ENCODE results near the gene GARNL3. TPM values are rescaled to one million over a fixed set of nuclear protein-coding genes. Genes with fewer than 3 reads are reported as not detected.

GARNL3 gene
- total RNA-seq, 1 donor from 2014 or later = 162 TPM

DNA sequence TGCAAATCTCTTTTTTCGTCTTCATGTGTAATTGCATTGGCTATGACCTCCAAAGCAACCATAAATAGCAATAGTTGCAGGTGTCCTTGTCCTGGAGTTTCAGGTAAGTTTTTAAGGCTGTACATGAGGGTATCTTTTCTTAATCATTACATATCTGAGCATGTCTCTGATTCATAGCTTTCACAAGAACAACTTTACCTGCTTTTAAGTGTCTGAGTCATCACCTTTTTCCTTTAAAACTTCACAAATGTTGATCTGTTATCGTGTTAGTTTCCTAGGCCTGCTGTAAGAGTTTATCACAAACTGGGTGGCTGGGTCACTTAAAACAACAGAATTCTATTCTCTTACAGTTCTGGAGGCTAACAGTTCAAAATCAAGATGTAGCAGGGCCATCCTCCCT lies 13.8 kb downstream of the GARNL3 start:
- intact Hi-C loops (cut with DNase I) = no loop called here
- DNase-seq (ENCODE audit: low spot score in 2 of 2) = no peak
- TF ChIP-seq, protein P1, sequence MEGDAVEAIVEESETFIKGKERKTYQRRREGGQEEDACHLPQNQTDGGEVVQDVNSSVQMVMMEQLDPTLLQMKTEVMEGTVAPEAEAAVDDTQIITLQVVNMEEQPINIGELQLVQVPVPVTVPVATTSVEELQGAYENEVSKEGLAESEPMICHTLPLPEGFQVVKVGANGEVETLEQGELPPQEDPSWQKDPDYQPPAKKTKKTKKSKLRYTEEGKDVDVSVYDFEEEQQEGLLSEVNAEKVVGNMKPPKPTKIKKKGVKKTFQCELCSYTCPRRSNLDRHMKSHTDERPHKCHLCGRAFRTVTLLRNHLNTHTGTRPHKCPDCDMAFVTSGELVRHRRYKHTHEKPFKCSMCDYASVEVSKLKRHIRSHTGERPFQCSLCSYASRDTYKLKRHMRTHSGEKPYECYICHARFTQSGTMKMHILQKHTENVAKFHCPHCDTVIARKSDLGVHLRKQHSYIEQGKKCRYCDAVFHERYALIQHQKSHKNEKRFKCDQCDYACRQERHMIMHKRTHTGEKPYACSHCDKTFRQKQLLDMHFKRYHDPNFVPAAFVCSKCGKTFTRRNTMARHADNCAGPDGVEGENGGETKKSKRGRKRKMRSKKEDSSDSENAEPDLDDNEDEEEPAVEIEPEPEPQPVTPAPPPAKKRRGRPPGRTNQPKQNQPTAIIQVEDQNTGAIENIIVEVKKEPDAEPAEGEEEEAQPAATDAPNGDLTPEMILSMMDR (IDR thresholded peaks at IDR 0.05) = no peak
- Histone ChIP-seq H3K27ac (no peak overlapping the region), H3K9me3 (no peaks in the 10 kb centered on the region), H3K4me3 (no peak overlapping the region), H3K4me1 (peaks cover 5 to 25% of the 10 kb centered on the region in 2 donors), H3K36me3 (peaks cover 0 to 4% of the 10 kb centered on the region in 2 donors), H3K27me3 (no peaks in the 10 kb centered on the region)

- peaks cover 0 to 4% of the 10 kb centered on the region in 2 donors for H3K36me3 ChIP-seq
- no peak overlapping the region for H3K27ac ChIP-seq
- TF ChIP-seq, protein P1 (IDR thresholded peaks at IDR 0.05) = no peak
- H3K4me1 ChIP-seq = peaks cover 5 to 25% of the 10 kb centered on the region in 2 donors
- no peaks in the 10 kb centered on the region for H3K9me3 ChIP-seq
- intact Hi-C loops (cut with DNase I) = no loop called here
- H3K27me3 ChIP-seq = no peaks in the 10 kb centered on the region
- no peak for DNase-seq (ENCODE audit: low spot score in 2 of 2)
- H3K4me3 ChIP-seq = no peak overlapping the region
These were observed 15.2 kb downstream of the GARNL3 start for GRCh38 chr9:127279717-127280285.

DNA sequence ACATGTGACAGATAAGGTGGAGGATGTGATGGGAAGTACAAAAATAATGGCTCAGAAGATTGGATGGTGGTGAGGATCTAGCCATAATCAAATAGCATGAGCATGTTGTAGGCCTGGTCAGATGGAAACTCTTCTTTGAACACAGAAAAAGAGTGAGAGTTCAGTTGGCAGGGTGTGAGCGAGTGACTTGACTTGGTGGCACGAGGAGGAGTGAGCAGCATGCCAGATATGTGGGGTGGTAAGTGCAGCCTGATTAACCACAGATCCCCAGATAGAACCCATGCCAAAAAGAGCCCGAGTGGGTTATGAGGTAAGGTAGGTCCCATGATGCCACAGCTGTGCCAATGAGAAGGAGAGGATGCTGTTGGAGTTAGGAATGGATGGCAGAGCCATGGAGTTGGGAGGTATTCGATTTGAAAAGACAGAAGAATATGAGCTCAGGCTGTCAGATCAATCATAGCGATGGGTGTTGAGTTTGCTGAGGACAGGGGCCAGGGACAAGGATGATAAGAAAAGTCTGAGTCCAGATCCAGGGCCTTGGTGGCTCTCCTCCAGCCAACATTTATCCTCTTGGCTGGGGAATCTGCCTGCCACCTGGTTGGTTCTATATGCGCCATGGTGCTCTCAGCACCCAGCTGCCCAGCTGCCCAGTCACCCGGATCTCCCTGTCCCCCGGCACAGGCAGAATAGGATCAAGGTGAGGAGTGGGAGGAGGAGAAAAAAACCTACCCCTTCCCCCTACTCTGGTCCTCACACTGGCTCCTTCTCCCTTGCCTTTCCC lies 16.5 kb downstream of the GARNL3 start:
- intact Hi-C loops (cut with DNase I) = no loop called here
- TF ChIP-seq, protein P1 (IDR thresholded peaks at IDR 0.05) = no peak
- DNase-seq (ENCODE audit: low spot score in 2 of 2) = no peak

DNA sequence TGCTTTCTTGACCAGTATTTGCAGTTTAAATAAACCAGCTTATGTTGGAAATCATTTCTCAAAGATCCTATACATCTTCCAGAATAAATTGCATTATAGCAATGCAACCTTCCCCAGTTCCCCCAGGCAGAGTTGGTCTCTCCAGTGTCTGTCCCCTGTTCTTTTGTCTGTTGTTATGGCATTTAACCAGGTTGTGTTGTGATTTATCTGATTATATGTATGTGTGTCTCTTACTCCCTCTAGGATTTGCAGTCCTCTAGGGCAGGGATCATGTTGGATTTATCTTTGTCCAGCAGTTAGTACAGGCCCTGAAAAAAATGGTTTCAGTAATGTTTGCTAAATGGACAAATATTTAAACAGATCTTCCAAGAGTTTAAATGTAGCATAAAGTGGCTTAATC lies 17.3 kb downstream of the GARNL3 start:
- intact Hi-C loops (cut with DNase I) = no loop called here
- no peaks in the 10 kb centered on the region for H3K9me3 ChIP-seq
- no peak overlapping the region for H3K27ac ChIP-seq
- H3K4me3 ChIP-seq = no peak overlapping the region
- H3K27me3 ChIP-seq = no peaks in the 10 kb centered on the region
- TF ChIP-seq, protein P1 (IDR thresholded peaks at IDR 0.05) = no peak
- H3K36me3 ChIP-seq = no peaks in the 10 kb centered on the region
- DNase-seq (ENCODE audit: low spot score in 2 of 2) = no peak
- peaks cover 5 to 20% of the 10 kb centered on the region in 2 donors for H3K4me1 ChIP-seq

More for the DNA sequence above, 16.5 kb downstream of the GARNL3 start:
- Histone ChIP-seq H3K27me3 (no peaks in the 10 kb centered on the region), H3K36me3 (no peaks in the 10 kb centered on the region), H3K9me3 (no peaks in the 10 kb centered on the region), H3K4me1 (peaks cover 5 to 24% of the 10 kb centered on the region in 2 donors), H3K27ac (no peak overlapping the region), H3K4me3 (no peak overlapping the region)

- Histone ChIP-seq H3K4me3 (no peak overlapping the region), H3K27me3 (no peaks in the 10 kb centered on the region), H3K27ac (no peak overlapping the region), H3K9me3 (no peaks in the 10 kb centered on the region), H3K4me1 (peaks cover 2 to 12% of the 10 kb centered on the region in 2 donors), H3K36me3 (no peaks in the 10 kb centered on the region)
- DNase-seq (ENCODE audit: low spot score in 2 of 2) = no peak
- intact Hi-C loops (cut with DNase I) = no loop called here
- TF ChIP-seq, protein P1 (IDR thresholded peaks at IDR 0.05) = no peak
These were observed 18.0 kb downstream of the GARNL3 start for GRCh38 chr9:127282611-127283010.
